GM13977 (cell line): ENCODE measurements around the gene TENM3.
A peak's percentile ranks its signal among the peaks of the same experiment; 100 is the strongest.

Experiments used
- DNase-seq: peaks from one replicate; pipeline ENCODE4 v3.0.0; 2012; ENCODE audit warnings: low spot score
- in situ Hi-C: fragments of 300-500 bp; cut with MboI; formaldehyde crosslinking; loops from one replicate; pipeline ENCODE4 v1.12.0; 2022; ENCODE audit warnings: low sequenced_read_pairs, low pct_unique_long_range_greater_than_20kb, mixed read lengths, inconsistent platforms; ENCODE audit not compliant: unreplicated experiment
- TF ChIP-seq, protein P1 (sequence below): IDR thresholded peaks from 2 replicates; pipeline ENCODE4 v1.5.1; 2012; ENCODE audit warnings: mild to moderate bottlenecking, control low read depth; ENCODE audit not compliant: insufficient read depth; ENCODE audit errors: extremely low read depth, missing control alignments

TENM3 gene

DNA sequence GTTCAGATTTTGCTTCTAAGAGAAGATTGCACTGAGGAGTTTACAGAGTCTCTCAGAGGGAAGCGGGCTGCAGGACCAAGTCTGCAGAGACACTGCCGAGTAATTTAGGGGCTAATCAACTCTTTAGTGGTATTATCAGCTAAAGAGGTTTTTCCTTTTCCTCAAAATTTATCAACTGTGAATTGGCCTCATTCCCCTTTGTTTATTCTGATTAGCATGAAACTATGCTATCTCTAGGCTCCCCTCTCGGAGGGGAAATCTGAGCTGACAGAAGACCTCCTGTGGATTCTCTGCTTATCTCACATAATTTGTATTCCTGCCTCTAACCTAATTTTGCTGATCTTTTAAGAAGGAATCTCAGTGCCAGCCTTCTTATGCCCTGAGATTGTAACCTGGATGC lies 473.0 kb downstream of the TENM3 start:
- TF ChIP-seq, protein P1, sequence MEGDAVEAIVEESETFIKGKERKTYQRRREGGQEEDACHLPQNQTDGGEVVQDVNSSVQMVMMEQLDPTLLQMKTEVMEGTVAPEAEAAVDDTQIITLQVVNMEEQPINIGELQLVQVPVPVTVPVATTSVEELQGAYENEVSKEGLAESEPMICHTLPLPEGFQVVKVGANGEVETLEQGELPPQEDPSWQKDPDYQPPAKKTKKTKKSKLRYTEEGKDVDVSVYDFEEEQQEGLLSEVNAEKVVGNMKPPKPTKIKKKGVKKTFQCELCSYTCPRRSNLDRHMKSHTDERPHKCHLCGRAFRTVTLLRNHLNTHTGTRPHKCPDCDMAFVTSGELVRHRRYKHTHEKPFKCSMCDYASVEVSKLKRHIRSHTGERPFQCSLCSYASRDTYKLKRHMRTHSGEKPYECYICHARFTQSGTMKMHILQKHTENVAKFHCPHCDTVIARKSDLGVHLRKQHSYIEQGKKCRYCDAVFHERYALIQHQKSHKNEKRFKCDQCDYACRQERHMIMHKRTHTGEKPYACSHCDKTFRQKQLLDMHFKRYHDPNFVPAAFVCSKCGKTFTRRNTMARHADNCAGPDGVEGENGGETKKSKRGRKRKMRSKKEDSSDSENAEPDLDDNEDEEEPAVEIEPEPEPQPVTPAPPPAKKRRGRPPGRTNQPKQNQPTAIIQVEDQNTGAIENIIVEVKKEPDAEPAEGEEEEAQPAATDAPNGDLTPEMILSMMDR, result no peak
- in situ Hi-C loops, result no loop called here
- no peak for DNase-seq

- in situ Hi-C loops, result no loop called here
- peak; percentile 12 for DNase-seq
- TF ChIP-seq, protein P1, result no peak
These were observed 474.8 kb downstream of the TENM3 start for GRCh38 chr4:182717788-182718583.

- DNase-seq, result no peak
- in situ Hi-C loops, result no loop called here
- TF ChIP-seq, protein P1, result no peak
These were observed 481.2 kb downstream of the TENM3 start for GRCh38 chr4:182724414-182724813.

DNA sequence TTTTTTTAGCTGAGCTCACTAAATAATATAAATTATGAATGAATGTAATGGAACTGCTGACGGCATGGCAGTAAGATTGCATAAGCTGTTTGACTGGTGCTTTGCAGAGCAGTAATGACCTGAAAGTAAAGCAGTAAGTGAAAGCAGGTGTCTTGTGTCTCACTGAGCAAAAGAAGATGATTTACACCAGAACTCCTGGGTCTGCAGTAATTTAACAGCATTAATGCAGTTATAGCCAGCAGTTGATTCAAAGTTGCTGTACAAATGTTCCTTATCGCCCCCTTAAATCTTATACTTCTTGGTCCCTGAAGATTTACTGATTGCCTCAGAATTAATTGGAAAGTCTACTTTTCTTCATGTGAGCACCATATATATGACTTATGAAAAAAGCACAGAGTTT lies 486.3 kb downstream of the TENM3 start:
- no peak for DNase-seq
- TF ChIP-seq, protein P1, result no peak
- in situ Hi-C loops, result no loop called here

DNA sequence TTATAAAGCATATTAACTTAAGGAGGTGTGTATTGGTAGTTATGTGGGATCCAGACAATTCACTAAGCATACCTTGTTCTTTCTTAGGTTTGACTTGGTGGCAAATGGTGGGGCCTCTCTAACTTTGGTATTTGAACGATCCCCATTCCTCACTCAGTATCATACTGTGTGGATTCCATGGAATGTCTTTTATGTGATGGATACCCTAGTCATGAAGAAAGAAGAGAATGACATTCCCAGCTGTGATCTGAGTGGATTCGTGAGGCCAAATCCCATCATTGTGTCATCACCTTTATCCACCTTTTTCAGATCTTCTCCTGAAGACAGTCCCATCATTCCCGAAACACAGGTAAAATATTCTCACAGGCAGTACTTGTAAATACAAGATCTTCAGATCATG lies 487.6 kb downstream of the TENM3 start:
- no peak for DNase-seq
- TF ChIP-seq, protein P1, result no peak
- in situ Hi-C loops, result no loop called here

GRCh38 chr4:182736207-182736606 lies 493.0 kb downstream of the TENM3 start:
- TF ChIP-seq, protein P1, result no peak
- no peak for DNase-seq
- in situ Hi-C loops, result no loop called here
